ENCODE data around the gene C15orf40.

DNA sequence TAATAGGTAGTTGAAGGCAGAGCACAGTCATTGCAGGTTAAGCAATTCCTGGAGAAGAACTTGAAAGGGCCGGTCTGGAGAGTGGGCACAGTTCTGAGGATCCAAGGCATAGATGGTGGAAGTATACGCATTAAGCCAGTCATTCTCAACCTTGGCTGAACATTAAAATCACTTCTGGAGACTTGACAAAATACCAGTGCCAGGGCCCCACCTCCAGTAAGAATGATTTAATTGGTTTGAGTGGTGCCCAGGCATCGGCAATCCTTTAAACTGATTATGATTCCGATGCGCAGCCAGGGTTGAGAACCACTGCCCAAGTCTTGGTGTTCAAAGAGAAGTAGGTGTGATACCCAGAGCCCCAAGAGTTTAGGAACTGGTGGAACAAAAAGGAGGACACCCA lies 52.0 kb downstream of the C15orf40 start:
- TF ChIP-seq, protein P1, sequence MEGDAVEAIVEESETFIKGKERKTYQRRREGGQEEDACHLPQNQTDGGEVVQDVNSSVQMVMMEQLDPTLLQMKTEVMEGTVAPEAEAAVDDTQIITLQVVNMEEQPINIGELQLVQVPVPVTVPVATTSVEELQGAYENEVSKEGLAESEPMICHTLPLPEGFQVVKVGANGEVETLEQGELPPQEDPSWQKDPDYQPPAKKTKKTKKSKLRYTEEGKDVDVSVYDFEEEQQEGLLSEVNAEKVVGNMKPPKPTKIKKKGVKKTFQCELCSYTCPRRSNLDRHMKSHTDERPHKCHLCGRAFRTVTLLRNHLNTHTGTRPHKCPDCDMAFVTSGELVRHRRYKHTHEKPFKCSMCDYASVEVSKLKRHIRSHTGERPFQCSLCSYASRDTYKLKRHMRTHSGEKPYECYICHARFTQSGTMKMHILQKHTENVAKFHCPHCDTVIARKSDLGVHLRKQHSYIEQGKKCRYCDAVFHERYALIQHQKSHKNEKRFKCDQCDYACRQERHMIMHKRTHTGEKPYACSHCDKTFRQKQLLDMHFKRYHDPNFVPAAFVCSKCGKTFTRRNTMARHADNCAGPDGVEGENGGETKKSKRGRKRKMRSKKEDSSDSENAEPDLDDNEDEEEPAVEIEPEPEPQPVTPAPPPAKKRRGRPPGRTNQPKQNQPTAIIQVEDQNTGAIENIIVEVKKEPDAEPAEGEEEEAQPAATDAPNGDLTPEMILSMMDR (IDR thresholded peaks at IDR 0.05) = no peak
- TF ChIP-seq EP300 (IDR thresholded peaks at IDR 0.05) (no peak), POLR2A (IDR thresholded peaks at IDR 0.05) (no peak)

Data from ovary (tissue), 3 donors.